ENCODE results near the gene GNB5.

DNA sequence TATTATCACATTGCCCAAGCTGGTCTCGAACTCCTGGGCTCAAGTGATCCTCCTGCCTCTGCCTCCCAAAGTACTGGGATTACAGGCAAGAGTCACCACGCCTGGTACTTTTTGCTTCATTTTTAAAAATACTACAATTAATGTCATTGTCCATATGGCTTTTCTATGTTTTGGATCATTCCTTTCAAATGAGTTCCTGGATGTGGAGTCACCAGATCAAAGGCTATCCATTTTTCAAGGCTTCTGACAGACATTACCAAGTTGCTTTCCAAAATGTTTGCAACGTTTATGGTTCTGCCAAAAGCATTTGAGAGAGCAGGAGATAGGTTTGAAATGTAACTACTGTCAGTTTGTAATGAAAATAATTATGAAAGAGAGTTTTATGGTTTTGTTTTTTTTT lies 44.4 kb downstream of the GNB5 start:
- TF ChIP-seq GATA3 (IDR thresholded peaks at IDR 0.05; ENCODE audit: low read depth, low read length) (no peak), GATA2 (IDR thresholded peaks at IDR 0.05; ENCODE audit: low read depth, low read length) (no peak)

Measured in SH-SY5Y (cell line).